Adrenal gland (tissue), 5 donors: ENCODE results near the gene PIP4K2B.

ENCODE experiments used
- POLR2A ChIP-seq, 2 donors: fragments of 450-650 bp; IDR thresholded peaks; one replicate each; pipeline ENCODE4 v1.6.1; 2017; ENCODE audit warnings: antibody characterized with exemption in 2 of 2, mild to moderate bottlenecking in 2 of 2, moderate library complexity in 1 of 2
- TF ChIP-seq, protein P1 (sequence below), 6 experiments: fragments of 450-650 bp in 4 of 6; fragments of 200-600 bp in 2 of 6; sonication (generic) in 1 of 6; IDR thresholded peaks; 1 replicate in 5 of 6; 2 replicates in 1 of 6; pipeline versions ENCODE4 v1.5.1 to v1.8.0; 2016 to 2021; ENCODE audit warnings: antibody characterized with exemption in 6 of 6, mild to moderate bottlenecking in 2 of 6, moderate library complexity in 1 of 6
- donor health status: DM: no; HTN: no; CAD: no.

DNA sequence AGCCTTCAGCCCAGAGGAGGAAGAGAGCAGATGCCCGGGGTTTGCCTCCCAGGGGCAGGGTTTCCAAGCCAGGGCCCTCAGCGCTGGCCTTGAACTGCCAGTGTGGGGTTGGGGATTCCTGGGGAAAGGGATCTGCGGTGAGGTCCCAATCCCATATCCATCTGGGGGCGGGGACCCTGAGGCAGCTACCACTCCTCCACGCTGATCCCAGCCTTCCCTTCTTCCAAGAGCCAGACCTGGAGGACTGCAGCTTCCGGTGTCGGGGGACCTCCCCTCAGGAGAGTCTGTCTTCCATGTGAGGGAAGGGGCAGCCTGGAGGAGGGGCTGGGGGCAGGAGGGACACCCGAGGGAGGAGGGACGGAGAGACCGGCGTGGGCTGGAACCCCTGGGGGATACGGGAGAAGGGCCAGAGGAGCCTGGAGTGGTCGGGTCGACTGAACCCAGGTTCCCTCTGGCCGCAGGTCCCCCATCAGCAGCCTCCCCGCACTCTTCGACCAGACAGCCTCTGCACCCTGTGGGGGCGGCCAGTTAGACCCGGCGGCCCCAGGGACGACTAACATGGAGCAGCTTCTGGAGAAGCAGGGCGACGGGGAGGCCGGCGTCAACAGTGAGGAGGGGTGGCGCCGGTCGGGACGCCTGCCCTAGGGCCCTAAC is 79.9 kb downstream of the PIP4K2B start:
- no peak for TF ChIP-seq POLR2A (IDR thresholded peaks at IDR 0.05)
- TF ChIP-seq, protein P1, sequence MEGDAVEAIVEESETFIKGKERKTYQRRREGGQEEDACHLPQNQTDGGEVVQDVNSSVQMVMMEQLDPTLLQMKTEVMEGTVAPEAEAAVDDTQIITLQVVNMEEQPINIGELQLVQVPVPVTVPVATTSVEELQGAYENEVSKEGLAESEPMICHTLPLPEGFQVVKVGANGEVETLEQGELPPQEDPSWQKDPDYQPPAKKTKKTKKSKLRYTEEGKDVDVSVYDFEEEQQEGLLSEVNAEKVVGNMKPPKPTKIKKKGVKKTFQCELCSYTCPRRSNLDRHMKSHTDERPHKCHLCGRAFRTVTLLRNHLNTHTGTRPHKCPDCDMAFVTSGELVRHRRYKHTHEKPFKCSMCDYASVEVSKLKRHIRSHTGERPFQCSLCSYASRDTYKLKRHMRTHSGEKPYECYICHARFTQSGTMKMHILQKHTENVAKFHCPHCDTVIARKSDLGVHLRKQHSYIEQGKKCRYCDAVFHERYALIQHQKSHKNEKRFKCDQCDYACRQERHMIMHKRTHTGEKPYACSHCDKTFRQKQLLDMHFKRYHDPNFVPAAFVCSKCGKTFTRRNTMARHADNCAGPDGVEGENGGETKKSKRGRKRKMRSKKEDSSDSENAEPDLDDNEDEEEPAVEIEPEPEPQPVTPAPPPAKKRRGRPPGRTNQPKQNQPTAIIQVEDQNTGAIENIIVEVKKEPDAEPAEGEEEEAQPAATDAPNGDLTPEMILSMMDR (IDR thresholded peaks at IDR 0.05) = no peak
